Neural cell (in vitro differentiated cells): ENCODE measurements around the gene MACC1. TPM values are rescaled to one million over a fixed set of nuclear protein-coding genes. Genes with fewer than 3 reads are reported as not detected.
"Not testable (repeated sequence)": the region's sequence is repeated elsewhere in the genome, so short reads cannot be mapped to it uniquely, and the experiment has no call there.

ENCODE experiments used
- H2AFZ ChIP-seq: fragments of 200-600, 300-800 bp; sonication (generic), shearing (Covaris generic); 2 replicates; pipeline ENCODE4 v1.6.0; 2014; ENCODE audit warnings: low read depth, mild to moderate bottlenecking, antibody characterized with exemption, low read length, moderate library complexity
- H3F3A ChIP-seq: fragments of 200-600 bp; shearing (Covaris generic); 2 replicates; pipeline ENCODE4 v1.6.1; 2016; ENCODE audit warnings: mild to moderate bottlenecking, moderate library complexity, mixed read lengths, antibody characterized with exemption, low read length; ENCODE audit not compliant: insufficient read depth, poor library complexity, severe bottlenecking
- H3K27ac ChIP-seq: fragments of 200-600, 300-800 bp; sonication (generic), shearing (Covaris generic); 2 replicates; pipeline ENCODE4 v1.5.1; 2014; ENCODE audit warnings: mild to moderate bottlenecking, low read length, moderate library complexity
- H3K27me3 ChIP-seq: fragments of 300-800, 200-600 bp; sonication (generic), shearing (Covaris generic); 2 replicates; pipeline ENCODE4 v1.6.0; 2014; ENCODE audit warnings: mild to moderate bottlenecking, low read depth, low read length, moderate library complexity; ENCODE audit not compliant: insufficient read depth
- H3K36me3 ChIP-seq: fragments of 300-800, 200-600 bp; sonication (generic), shearing (Covaris generic); 2 replicates; pipeline ENCODE4 v1.5.1; 2014; ENCODE audit warnings: mild to moderate bottlenecking, antibody characterized with exemption, low read length, moderate library complexity; ENCODE audit not compliant: insufficient read depth
- H3K4me2 ChIP-seq: fragments of 300-800, 200-600 bp; sonication (generic), shearing (Covaris generic); 2 replicates; pipeline ENCODE4 v1.6.0; 2014; ENCODE audit warnings: mild to moderate bottlenecking, low read length
- H3K4me3 ChIP-seq: fragments of 300-800, 200-600 bp; sonication (generic), shearing (Covaris generic); 2 replicates; pipeline ENCODE4 v1.5.1; 2014; ENCODE audit warnings: mild to moderate bottlenecking, low read length, moderate library complexity
- H3K79me2 ChIP-seq: fragments of 200-600 bp; shearing (Covaris generic); replicated peaks from 2 replicates; pipeline ENCODE4 v1.6.0; 2014; ENCODE audit warnings: mild to moderate bottlenecking, low read length, moderate library complexity; ENCODE audit not compliant: insufficient read depth
- H3K9ac ChIP-seq: fragments of 300-800, 200-600 bp; sonication (generic), shearing (Covaris generic); 2 replicates; pipeline ENCODE4 v1.6.1; 2016; ENCODE audit warnings: mild to moderate bottlenecking, low read length, mixed read lengths
- H3K9me2 ChIP-seq: fragments of 200-600 bp; shearing (Covaris generic); 2 replicates; pipeline ENCODE4 v1.6.1; 2016; ENCODE audit warnings: mild to moderate bottlenecking, low read length, mixed read lengths; ENCODE audit not compliant: insufficient read depth
- H3K9me3 ChIP-seq: fragments of 200-600, 300-800 bp; sonication (generic), shearing (Covaris generic); 2 replicates; pipeline ENCODE4 v1.6.1; 2016; ENCODE audit warnings: mild to moderate bottlenecking, mixed run types, low read length, moderate library complexity, mixed read lengths
- H4K20me1 ChIP-seq: fragments of 200-600 bp; shearing (Covaris generic); 2 replicates; pipeline ENCODE4 v1.6.1; 2016; ENCODE audit warnings: mild to moderate bottlenecking, mixed run types; ENCODE audit not compliant: insufficient read depth
- CTCF ChIP-seq: fragments of 450-650 bp; IDR thresholded peaks from 2 replicates; pipeline ENCODE4 v1.5.1; 2014; ENCODE audit warnings: antibody characterized with exemption, mild to moderate bottlenecking, moderate library complexity; ENCODE audit not compliant: poor library complexity, severe bottlenecking
- EP300 ChIP-seq: fragments of 450-650 bp; conservative IDR thresholded peaks from 2 replicates; pipeline ENCODE4 v1.6.1; 2014; ENCODE audit warnings: antibody characterized with exemption, mild to moderate bottlenecking, moderate library complexity; ENCODE audit not compliant: poor library complexity, severe bottlenecking
- EZH2 ChIP-seq: fragments of 200-600, 300-800 bp; shearing (Covaris generic), sonication (generic); IDR thresholded peaks from 2 replicates; pipeline ENCODE4 v1.6.1; 2014; ENCODE audit warnings: antibody characterized with exemption, low read length, borderline replicate concordance, mild to moderate bottlenecking; ENCODE audit not compliant: insufficient read depth, poor library complexity, severe bottlenecking
- MXI1 ChIP-seq: fragments of 450-650 bp; conservative IDR thresholded peaks from 2 replicates; pipeline ENCODE4 v1.6.1; 2014; ENCODE audit warnings: antibody characterized with exemption, mild to moderate bottlenecking; ENCODE audit not compliant: poor library complexity, severe bottlenecking
- POLR2AphosphoS5 ChIP-seq: IDR thresholded peaks from 2 replicates; pipeline ENCODE4 v1.6.1; 2012
- RAD21 ChIP-seq: fragments of 450-650 bp; conservative IDR thresholded peaks from 2 replicates; pipeline ENCODE4 v1.6.1; 2014; ENCODE audit warnings: antibody characterized with exemption, mild to moderate bottlenecking, moderate library complexity
- SMC3 ChIP-seq: fragments of 450-650 bp; conservative IDR thresholded peaks from 2 replicates; pipeline ENCODE4 v1.6.1; 2014; ENCODE audit warnings: antibody characterized with exemption, mild to moderate bottlenecking, moderate library complexity; ENCODE audit not compliant: poor library complexity
- TAF1 ChIP-seq: IDR thresholded peaks from 2 replicates; pipeline ENCODE4 v1.6.1; 2012; ENCODE audit warnings: low read depth
- polyA plus RNA-seq: library from polyadenylated mRNA; depleted of rRNA; stranded (reverse); fragments of >200 nt; gene quantifications from 2 replicates; pipeline ENCODE4 v1.2.3, GENCODE V29; 2014
- TF ChIP-seq, protein P1 (sequence below): IDR thresholded peaks from 2 replicates; pipeline ENCODE4 v1.6.1; 2012; ENCODE audit warnings: borderline replicate concordance

Gene MACC1
- polyA plus RNA-seq, 1 donor from 2014 or later = 0.20 TPM

- H3F3A ChIP-seq, H3K9me3 ChIP-seq, H4K20me1 ChIP-seq, H3K4me3 ChIP-seq, H3K27ac ChIP-seq, H3K27me3 ChIP-seq, H2AFZ ChIP-seq, H3K9me2 ChIP-seq, H3K4me2 ChIP-seq, H3K36me3 ChIP-seq, H3K9ac ChIP-seq, H3K79me2 ChIP-seq: not testable (repeated sequence)
These were observed 96.5 kb downstream of the MACC1 start for GRCh38 chr7:20120611-20121168.

DNA sequence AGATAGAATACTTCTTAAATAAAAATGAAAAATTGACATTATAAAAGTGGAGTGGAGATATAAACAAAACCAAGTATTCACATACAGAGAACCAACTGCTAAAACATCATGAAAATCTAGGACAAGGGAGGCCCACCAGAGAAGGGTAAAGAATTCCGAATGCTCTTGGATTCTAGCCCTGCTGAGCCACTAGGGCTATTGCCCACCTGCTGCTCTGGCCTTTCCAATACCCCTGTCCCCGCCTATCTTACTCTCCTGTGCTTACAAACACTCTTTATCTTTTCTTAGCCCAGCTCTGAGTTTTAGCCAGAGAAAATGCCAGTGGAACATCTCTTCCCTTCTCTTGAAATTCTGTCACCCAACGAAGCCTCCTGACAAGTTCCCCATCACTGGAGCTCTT is 100.3 kb downstream of the MACC1 start:
- Histone ChIP-seq H3K27ac (no peak overlapping the region), H4K20me1 (no peaks in the 10 kb centered on the region), H2AFZ (no peak overlapping the region), H3K36me3 (no peaks in the 10 kb centered on the region), H3K27me3 (no peaks in the 10 kb centered on the region), H3K9me2 (no peaks in the 10 kb centered on the region), H3F3A (peaks cover 4% of the 10 kb centered on the region), H3K4me3 (no peak overlapping the region), H3K4me2 (no peak overlapping the region), H3K9ac (no peak overlapping the region), H3K79me2 (no peaks in the 10 kb centered on the region), H3K9me3 (no peaks in the 10 kb centered on the region)
- TF ChIP-seq TAF1 (no peak), RAD21 (no peak), EP300 (no peak), POLR2AphosphoS5 (no peak), SMC3 (no peak), EZH2 (no peak), MXI1 (no peak), CTCF (no peak)
- TF ChIP-seq, protein P1, sequence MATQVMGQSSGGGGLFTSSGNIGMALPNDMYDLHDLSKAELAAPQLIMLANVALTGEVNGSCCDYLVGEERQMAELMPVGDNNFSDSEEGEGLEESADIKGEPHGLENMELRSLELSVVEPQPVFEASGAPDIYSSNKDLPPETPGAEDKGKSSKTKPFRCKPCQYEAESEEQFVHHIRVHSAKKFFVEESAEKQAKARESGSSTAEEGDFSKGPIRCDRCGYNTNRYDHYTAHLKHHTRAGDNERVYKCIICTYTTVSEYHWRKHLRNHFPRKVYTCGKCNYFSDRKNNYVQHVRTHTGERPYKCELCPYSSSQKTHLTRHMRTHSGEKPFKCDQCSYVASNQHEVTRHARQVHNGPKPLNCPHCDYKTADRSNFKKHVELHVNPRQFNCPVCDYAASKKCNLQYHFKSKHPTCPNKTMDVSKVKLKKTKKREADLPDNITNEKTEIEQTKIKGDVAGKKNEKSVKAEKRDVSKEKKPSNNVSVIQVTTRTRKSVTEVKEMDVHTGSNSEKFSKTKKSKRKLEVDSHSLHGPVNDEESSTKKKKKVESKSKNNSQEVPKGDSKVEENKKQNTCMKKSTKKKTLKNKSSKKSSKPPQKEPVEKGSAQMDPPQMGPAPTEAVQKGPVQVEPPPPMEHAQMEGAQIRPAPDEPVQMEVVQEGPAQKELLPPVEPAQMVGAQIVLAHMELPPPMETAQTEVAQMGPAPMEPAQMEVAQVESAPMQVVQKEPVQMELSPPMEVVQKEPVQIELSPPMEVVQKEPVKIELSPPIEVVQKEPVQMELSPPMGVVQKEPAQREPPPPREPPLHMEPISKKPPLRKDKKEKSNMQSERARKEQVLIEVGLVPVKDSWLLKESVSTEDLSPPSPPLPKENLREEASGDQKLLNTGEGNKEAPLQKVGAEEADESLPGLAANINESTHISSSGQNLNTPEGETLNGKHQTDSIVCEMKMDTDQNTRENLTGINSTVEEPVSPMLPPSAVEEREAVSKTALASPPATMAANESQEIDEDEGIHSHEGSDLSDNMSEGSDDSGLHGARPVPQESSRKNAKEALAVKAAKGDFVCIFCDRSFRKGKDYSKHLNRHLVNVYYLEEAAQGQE = no peak

DNA sequence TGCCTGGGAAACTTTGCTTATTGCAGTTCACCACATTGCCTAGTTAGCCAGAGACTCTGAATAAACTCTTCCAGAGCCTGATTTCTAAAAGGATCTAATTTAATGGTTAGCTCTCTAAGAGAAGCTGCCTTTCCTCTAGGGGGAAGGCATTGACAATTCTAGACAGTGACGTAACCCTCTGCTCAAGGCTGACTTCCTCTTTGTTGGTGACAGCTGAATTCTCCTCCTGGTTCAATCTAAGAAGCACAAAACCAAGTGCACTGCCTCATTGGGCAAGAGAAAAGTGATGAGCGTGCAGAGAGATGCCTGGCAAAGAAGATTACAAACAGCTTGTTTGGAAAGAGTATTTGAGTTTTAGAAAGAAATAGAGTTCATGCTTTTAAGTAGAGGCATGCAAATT is 102.7 kb downstream of the MACC1 start:
- TF ChIP-seq EP300 (no peak), POLR2AphosphoS5 (no peak), MXI1 (no peak), TAF1 (no peak), CTCF (no peak)
- TF ChIP-seq, protein P1 = no peak
- Histone ChIP-seq H3K9ac (no peak overlapping the region), H3K27me3 (no peaks in the 10 kb centered on the region), H3K27ac (no peak overlapping the region), H3K4me3 (no peak overlapping the region), H3K9me2 (no peaks in the 10 kb centered on the region), H3K36me3 (no peaks in the 10 kb centered on the region), H3F3A (peaks cover 4% of the 10 kb centered on the region), H3K79me2 (no peaks in the 10 kb centered on the region), H4K20me1 (no peaks in the 10 kb centered on the region), H3K4me2 (no peak overlapping the region), H2AFZ (no peak overlapping the region), H3K9me3 (no peaks in the 10 kb centered on the region)
